Liver (tissue), 3 donors: ENCODE data around the gene CALML3.

Experiments
- CTCF ChIP-seq: fragments of 150-350 bp; IDR thresholded peaks from 2 replicates; pipeline ENCODE4 v1.5.1; 2017; ENCODE audit warnings: improper control_type of control experiment, low read depth, low read length; ENCODE audit not compliant: missing input control
- EGR1 ChIP-seq, 2 donors: IDR thresholded peaks; 2 replicates each; pipeline ENCODE4 v1.6.1; 2016 to 2018; ENCODE audit warnings: antibody characterized with exemption in 2 of 2, low read depth in 2 of 2
- FOXA1 ChIP-seq: IDR thresholded peaks from 2 replicates; pipeline ENCODE4 v1.6.1; 2016; ENCODE audit warnings: antibody characterized with exemption
- GABPA ChIP-seq, 2 donors: IDR thresholded peaks in 1 of 2; conservative IDR thresholded peaks in 1 of 2; 2 replicates each; pipeline ENCODE4 v1.6.1; 2016; ENCODE audit warnings: antibody characterized with exemption in 2 of 2, mild to moderate bottlenecking in 1 of 2, moderate library complexity in 1 of 2
- HNF4G ChIP-seq: IDR thresholded peaks from 2 replicates; pipeline ENCODE4 v1.6.1; 2016; ENCODE audit warnings: antibody characterized with exemption
- JUND ChIP-seq, 2 donors: IDR thresholded peaks; 2 replicates each; pipeline ENCODE4 v1.6.1; 2016; ENCODE audit warnings: antibody characterized with exemption in 2 of 2
- MAX ChIP-seq: IDR thresholded peaks from 2 replicates; pipeline ENCODE4 v1.6.1; 2016; ENCODE audit warnings: antibody characterized with exemption
- RAD21 ChIP-seq, 2 donors: IDR thresholded peaks; 2 replicates each; pipeline ENCODE4 v1.6.1; 2016; ENCODE audit warnings: antibody characterized with exemption in 2 of 2, mild to moderate bottlenecking in 2 of 2
- REST ChIP-seq: IDR thresholded peaks from 2 replicates; pipeline ENCODE4 v1.6.1; 2016; ENCODE audit warnings: antibody characterized with exemption, mild to moderate bottlenecking
- RXRA ChIP-seq, 2 donors: IDR thresholded peaks; 2 replicates each; pipeline ENCODE4 v1.6.1; 2017 to 2018; ENCODE audit warnings: antibody characterized with exemption in 2 of 2, mild to moderate bottlenecking in 1 of 2
- SP1 ChIP-seq: IDR thresholded peaks from 2 replicates; pipeline ENCODE4 v1.6.1; 2018; ENCODE audit warnings: antibody characterized with exemption, mild to moderate bottlenecking
- TAF1 ChIP-seq: conservative IDR thresholded peaks from 2 replicates; pipeline ENCODE4 v1.6.1; 2016; ENCODE audit warnings: antibody characterized with exemption, mild to moderate bottlenecking
- donor health status: healthy.
- donor health status: healthy.

- TF ChIP-seq CTCF (no peak), TAF1 (no peak), HNF4G (no peak), GABPA (IDR thresholded peaks at IDR 0.05 in 1 of 2, conservative IDR thresholded peaks at IDR 0.05 in 1 of 2) (no peak), REST (no peak), RXRA (IDR thresholded peaks at IDR 0.05) (no peak), RAD21 (IDR thresholded peaks at IDR 0.05) (no peak), FOXA1 (no peak), SP1 (no peak), MAX (no peak), EGR1 (IDR thresholded peaks at IDR 0.05; ENCODE audit: low read depth in 2 of 2) (no peak), JUND (IDR thresholded peaks at IDR 0.05) (no peak)
Observed at GRCh38 chr10:5545426-5545777, 20.6 kb downstream of the CALML3 start.
